ENCODE measurements around the gene PRSS21.

GRCh38 chr16:2825049-2825742 is 8.2 kb downstream of the PRSS21 start:
- TF ChIP-seq, protein P1, sequence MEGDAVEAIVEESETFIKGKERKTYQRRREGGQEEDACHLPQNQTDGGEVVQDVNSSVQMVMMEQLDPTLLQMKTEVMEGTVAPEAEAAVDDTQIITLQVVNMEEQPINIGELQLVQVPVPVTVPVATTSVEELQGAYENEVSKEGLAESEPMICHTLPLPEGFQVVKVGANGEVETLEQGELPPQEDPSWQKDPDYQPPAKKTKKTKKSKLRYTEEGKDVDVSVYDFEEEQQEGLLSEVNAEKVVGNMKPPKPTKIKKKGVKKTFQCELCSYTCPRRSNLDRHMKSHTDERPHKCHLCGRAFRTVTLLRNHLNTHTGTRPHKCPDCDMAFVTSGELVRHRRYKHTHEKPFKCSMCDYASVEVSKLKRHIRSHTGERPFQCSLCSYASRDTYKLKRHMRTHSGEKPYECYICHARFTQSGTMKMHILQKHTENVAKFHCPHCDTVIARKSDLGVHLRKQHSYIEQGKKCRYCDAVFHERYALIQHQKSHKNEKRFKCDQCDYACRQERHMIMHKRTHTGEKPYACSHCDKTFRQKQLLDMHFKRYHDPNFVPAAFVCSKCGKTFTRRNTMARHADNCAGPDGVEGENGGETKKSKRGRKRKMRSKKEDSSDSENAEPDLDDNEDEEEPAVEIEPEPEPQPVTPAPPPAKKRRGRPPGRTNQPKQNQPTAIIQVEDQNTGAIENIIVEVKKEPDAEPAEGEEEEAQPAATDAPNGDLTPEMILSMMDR (IDR thresholded peaks at IDR 0.05) = no peak
- TF ChIP-seq EP300 (IDR thresholded peaks at IDR 0.05) (no peak), POLR2AphosphoS5 (IDR thresholded peaks at IDR 0.05) (no peak)

Data from sigmoid colon (tissue), 4 donors.